ENCODE data around the gene OR2AJ1. TPM values are rescaled to one million over a fixed set of nuclear protein-coding genes. Genes with fewer than 3 reads are reported as not detected.
"Not testable (repeated sequence)": the region's sequence is repeated elsewhere in the genome, so short reads cannot be mapped to it uniquely, and the experiment has no call there.

Gene OR2AJ1
- total RNA-seq, 4 donors from 2014 or later = not detected

DNA sequence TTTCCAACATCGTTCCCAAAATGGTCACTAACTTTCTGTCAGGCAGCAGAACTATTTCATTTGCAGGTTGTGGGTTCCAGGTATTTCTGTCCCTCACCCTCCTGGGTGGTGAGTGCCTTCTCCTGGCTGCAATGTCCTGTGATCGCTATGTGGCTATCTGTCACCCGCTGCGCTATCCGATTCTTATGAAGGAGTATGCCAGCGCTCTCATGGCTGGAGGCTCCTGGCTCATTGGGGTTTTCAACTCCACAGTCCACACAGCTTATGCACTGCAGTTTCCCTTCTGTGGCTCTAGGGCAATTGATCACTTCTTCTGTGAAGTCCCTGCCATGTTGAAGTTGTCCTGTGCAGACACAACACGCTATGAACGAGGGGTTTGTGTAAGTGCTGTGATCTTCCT is 9.3 kb downstream of the OR2AJ1 start:
- Histone ChIP-seq H3K36me3 (no peaks in the 10 kb centered on the region), H3K4me1 (no peaks in the 10 kb centered on the region), H3K9me3 (peaks cover 0 to 15% (median 0%) of the 10 kb centered on the region in 4 donors), H3K27me3 (peaks cover 0 to 16% (median 8%) of the 10 kb centered on the region in 4 donors), H3K27ac (replicated peaks in 1 of 4) (no peak overlapping the region), H3K4me3 (no peak overlapping the region)
- no peak for DNase-seq (ENCODE audit: extremely low spot score)
- 91% methylated on average over 8 of the region's 8 CpGs for WGBS
- intact Hi-C loops (cut with DNase I) = no loop called here
- TF ChIP-seq EP300 (IDR thresholded peaks at IDR 0.05) (no peak), POLR2A (IDR thresholded peaks at IDR 0.05; ENCODE audit: low read depth) (no peak), POLR2AphosphoS5 (IDR thresholded peaks at IDR 0.05) (no peak)
- TF ChIP-seq, protein P1, sequence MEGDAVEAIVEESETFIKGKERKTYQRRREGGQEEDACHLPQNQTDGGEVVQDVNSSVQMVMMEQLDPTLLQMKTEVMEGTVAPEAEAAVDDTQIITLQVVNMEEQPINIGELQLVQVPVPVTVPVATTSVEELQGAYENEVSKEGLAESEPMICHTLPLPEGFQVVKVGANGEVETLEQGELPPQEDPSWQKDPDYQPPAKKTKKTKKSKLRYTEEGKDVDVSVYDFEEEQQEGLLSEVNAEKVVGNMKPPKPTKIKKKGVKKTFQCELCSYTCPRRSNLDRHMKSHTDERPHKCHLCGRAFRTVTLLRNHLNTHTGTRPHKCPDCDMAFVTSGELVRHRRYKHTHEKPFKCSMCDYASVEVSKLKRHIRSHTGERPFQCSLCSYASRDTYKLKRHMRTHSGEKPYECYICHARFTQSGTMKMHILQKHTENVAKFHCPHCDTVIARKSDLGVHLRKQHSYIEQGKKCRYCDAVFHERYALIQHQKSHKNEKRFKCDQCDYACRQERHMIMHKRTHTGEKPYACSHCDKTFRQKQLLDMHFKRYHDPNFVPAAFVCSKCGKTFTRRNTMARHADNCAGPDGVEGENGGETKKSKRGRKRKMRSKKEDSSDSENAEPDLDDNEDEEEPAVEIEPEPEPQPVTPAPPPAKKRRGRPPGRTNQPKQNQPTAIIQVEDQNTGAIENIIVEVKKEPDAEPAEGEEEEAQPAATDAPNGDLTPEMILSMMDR (IDR thresholded peaks at IDR 0.05) = no peak

DNA sequence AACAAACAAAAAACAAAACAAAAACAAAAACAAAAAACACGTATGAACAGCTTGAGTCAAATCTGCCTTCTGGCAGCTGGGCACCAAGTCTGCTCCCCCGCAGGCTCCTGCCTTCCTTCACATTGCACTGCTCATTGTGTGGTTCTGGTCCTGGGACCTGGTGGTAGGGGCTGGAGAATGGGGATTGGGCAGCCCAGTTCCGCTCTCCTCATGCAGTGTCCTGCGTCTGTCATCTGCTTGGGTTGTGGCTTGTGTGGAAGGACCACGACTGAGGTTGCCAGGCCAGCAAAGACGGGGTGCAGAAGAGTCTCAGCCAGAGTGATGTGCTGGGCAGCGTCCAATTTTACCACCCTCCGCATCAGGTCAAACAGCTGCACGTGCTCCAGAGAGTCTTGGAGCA is 11.1 kb downstream of the OR2AJ1 start:
- DNase-seq (ENCODE audit: extremely low spot score) = no peak
- Histone ChIP-seq H3K9me3 (peaks cover 0 to 15% (median 0%) of the 10 kb centered on the region in 4 donors), H3K27ac (replicated peaks in 1 of 4) (no peak overlapping the region), H3K4me3 (no peak overlapping the region), H3K36me3 (no peaks in the 10 kb centered on the region), H3K27me3 (peaks cover 0 to 16% (median 8%) of the 10 kb centered on the region in 4 donors), H3K4me1 (no peaks in the 10 kb centered on the region)
- intact Hi-C loops (cut with DNase I) = no loop called here
- 90% methylated on average over 8 of the region's 9 CpGs for WGBS
- TF ChIP-seq POLR2A (IDR thresholded peaks at IDR 0.05; ENCODE audit: low read depth) (no peak), POLR2AphosphoS5 (IDR thresholded peaks at IDR 0.05) (no peak)

GRCh38 chr1:247936415-247936814 is 11.7 kb downstream of the OR2AJ1 start:
- peaks cover 0 to 16% (median 8%) of the 10 kb centered on the region in 4 donors for H3K27me3 ChIP-seq
- TF ChIP-seq POLR2AphosphoS5 (IDR thresholded peaks at IDR 0.05) (no peak), POLR2A (IDR thresholded peaks at IDR 0.05; ENCODE audit: low read depth) (no peak), EP300 (IDR thresholded peaks at IDR 0.05) (no peak)
- TF ChIP-seq, protein P1 (IDR thresholded peaks at IDR 0.05) = no peak
- WGBS = 96% methylated on average over 15 of the region's 18 CpGs
- no peak overlapping the region for H3K4me3 ChIP-seq
- H3K36me3 ChIP-seq = no peaks in the 10 kb centered on the region
- H3K27ac ChIP-seq (replicated peaks in 1 of 4) = no peak overlapping the region
- peaks cover 0 to 15% (median 0%) of the 10 kb centered on the region in 4 donors for H3K9me3 ChIP-seq
- no peak for DNase-seq (ENCODE audit: extremely low spot score)
- H3K4me1 ChIP-seq = no peaks in the 10 kb centered on the region
- intact Hi-C loops (cut with DNase I) = no loop called here

DNA sequence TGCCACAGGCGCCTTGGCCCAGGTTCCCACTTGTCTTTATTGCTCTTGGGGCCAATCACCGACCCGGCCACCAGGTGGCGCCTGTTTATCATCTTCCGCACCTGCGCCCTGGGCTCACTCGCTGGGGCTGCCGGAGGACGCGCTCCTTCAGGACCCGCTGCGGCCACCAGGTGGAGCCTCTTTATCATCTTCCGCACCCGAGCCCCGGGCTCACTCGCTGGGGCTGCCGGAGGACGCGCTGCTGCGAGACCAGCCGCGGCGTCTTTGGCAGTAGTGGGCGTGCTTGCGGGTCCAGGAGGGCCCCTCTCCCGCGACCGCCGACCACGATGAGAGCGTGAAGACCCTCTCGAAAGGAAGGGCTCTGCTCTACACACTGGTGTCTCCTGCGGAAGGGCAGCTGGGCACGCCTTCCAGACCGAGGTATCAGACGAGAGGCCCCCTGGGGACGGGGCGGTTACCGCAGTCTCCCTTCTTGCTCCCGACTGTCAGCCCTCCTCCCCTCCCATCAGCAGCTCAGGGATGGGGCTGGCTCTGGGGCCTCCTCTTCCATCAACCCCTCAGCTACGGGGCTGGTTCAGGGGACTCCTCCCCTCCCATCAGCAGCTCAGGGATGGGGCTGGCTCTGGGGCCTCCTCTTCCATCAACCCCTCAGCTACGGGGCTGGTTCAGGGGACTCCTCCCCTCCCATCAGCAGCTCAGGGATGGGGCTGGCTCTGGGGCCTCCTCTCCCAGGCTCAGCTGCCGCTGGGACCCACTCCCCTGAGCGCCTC is 12.5 kb downstream of the OR2AJ1 start:
- Histone ChIP-seq H3K9me3 (peaks cover 0 to 15% (median 0%) of the 10 kb centered on the region in 4 donors), H3K4me3 (peak overlapping the region in 3 of 4 donors; percentile 27 to 56 (median 32)), H3K27me3 (peaks cover 0 to 16% (median 8%) of the 10 kb centered on the region in 4 donors)
- H3K4me1 ChIP-seq; H3K36me3 ChIP-seq; DNase-seq (ENCODE audit: extremely low spot score); H3K27ac ChIP-seq (replicated peaks in 1 of 4); intact Hi-C loops (cut with DNase I): not testable (repeated sequence)
- WGBS = 22% methylated on average over 14 of the region's 44 CpGs
- TF ChIP-seq, protein P1 (IDR thresholded peaks at IDR 0.05) = peak in 1 of 3 experiments; percentile 50

GRCh38 chr1:247942624-247943023 is 17.9 kb downstream of the OR2AJ1 start:
- TF ChIP-seq, protein P1 (IDR thresholded peaks at IDR 0.05) = no peak
- TF ChIP-seq POLR2AphosphoS5 (IDR thresholded peaks at IDR 0.05) = no peak
- no peak for TF ChIP-seq EP300 (IDR thresholded peaks at IDR 0.05)
- no peak for TF ChIP-seq POLR2A (IDR thresholded peaks at IDR 0.05; ENCODE audit: low read depth)
- intact Hi-C loops (cut with DNase I) = no loop called here
- Histone ChIP-seq H3K9me3 (peaks cover 0 to 8% (median 0%) of the 10 kb centered on the region in 4 donors), H3K4me3 (no peak overlapping the region), H3K36me3 (no peaks in the 10 kb centered on the region), H3K4me1 (no peaks in the 10 kb centered on the region), H3K27me3 (peaks cover 0 to under 1% (median 0%) of the 10 kb centered on the region in 4 donors), H3K27ac (replicated peaks in 1 of 4) (no peak overlapping the region)
- 75% methylated on average over 6 of the region's 6 CpGs for WGBS
- no peak for DNase-seq (ENCODE audit: extremely low spot score)

All from esophagus muscularis mucosa (tissue), 4 donors.